Muscle of arm (tissue), 12 donors: ENCODE data around the gene ANO10. TPM values are rescaled to one million over a fixed set of nuclear protein-coding genes. Genes with fewer than 3 reads are reported as not detected.

ENCODE experiments used
- DNase-seq: peaks from one replicate; pipeline ENCODE4 v3.0.0-alpha.2; 2013
- polyA plus RNA-seq, 12 donors: library from polyadenylated mRNA; unstranded; fragments of 120-200 nt; gene quantifications; one replicate each; pipeline ENCODE4 v1.2.1, GENCODE V29; 2013; ENCODE audit not compliant: insufficient read length in 12 of 12

Gene ANO10
- polyA plus RNA-seq, 12 donors: 15.1 to 30.8 (median 22.2) TPM; not detected in 1

- no peak for DNase-seq
Measured at GRCh38 chr3:43353393-43353792, 268.4 kb downstream of the ANO10 start.

GRCh38 chr3:43349716-43350115 is 272.1 kb downstream of the ANO10 start:
- DNase-seq: no peak

- DNase-seq: no peak
Measured at GRCh38 chr3:43348852-43349574, 272.8 kb downstream of the ANO10 start.

- DNase-seq: no peak
Measured at GRCh38 chr3:43348350-43348749, 273.5 kb downstream of the ANO10 start.

- no peak for DNase-seq
Measured at GRCh38 chr3:43347774-43348173, 274.0 kb downstream of the ANO10 start.

- no peak for DNase-seq
Measured at GRCh38 chr3:43346978-43347749, 274.6 kb downstream of the ANO10 start.

GRCh38 chr3:43345877-43346276 is 275.9 kb downstream of the ANO10 start:
- no peak for DNase-seq

GRCh38 chr3:43345246-43345645 is 276.6 kb downstream of the ANO10 start:
- no peak for DNase-seq

GRCh38 chr3:43344520-43344919 is 277.3 kb downstream of the ANO10 start:
- DNase-seq: no peak

- no peak for DNase-seq
Measured at GRCh38 chr3:43343815-43344214, 278.0 kb downstream of the ANO10 start.

- no peak for DNase-seq
Measured at GRCh38 chr3:43343185-43343584, 278.6 kb downstream of the ANO10 start.

GRCh38 chr3:43341788-43342187 is 280.0 kb downstream of the ANO10 start:
- no peak for DNase-seq

GRCh38 chr3:43340403-43340802 is 281.4 kb downstream of the ANO10 start:
- no peak for DNase-seq

GRCh38 chr3:43338295-43338694 is 283.5 kb downstream of the ANO10 start:
- no peak for DNase-seq

GRCh38 chr3:43335799-43336198 is 286.0 kb downstream of the ANO10 start:
- no peak for DNase-seq

- no peak for DNase-seq
Measured at GRCh38 chr3:43334976-43335375, 286.8 kb downstream of the ANO10 start.

- no peak for DNase-seq
Measured at GRCh38 chr3:43331381-43331780, 290.4 kb downstream of the ANO10 start.

GRCh38 chr3:43330981-43331380 is 290.8 kb downstream of the ANO10 start:
- no peak for DNase-seq

GRCh38 chr3:43328653-43329052 is 293.2 kb downstream of the ANO10 start:
- no peak for DNase-seq

- no peak for DNase-seq
Measured at GRCh38 chr3:43327582-43327979, 294.2 kb downstream of the ANO10 start.

GRCh38 chr3:43326891-43327581 is 294.8 kb downstream of the ANO10 start:
- no peak for DNase-seq

- DNase-seq: no peak
Measured at GRCh38 chr3:43323541-43323940, 298.3 kb downstream of the ANO10 start.

GRCh38 chr3:43320288-43320687 is 301.5 kb downstream of the ANO10 start:
- no peak for DNase-seq
